Stimulated activated CD4-positive, alpha-beta T cell treated with anti-CD3 and anti-CD28 coated beads, Interleukin-12 subunit alpha, Interleukin-12 subunit beta, amount 100 ng/mL, for 24 hours (primary cell): ENCODE measurements around the gene FAM124B.
"Not testable (repeated sequence)": the region's sequence is repeated elsewhere in the genome, so short reads cannot be mapped to it uniquely, and the experiment has no call there.

Source experiments
- DNase-seq, 2 experiments: peaks; one replicate each; pipeline ENCODE4 v3.0.0-alpha.2; 2020; ENCODE audit warnings: low read depth in 2 of 2

Gene FAM124B

GRCh38 chr2:224382973-224383555, 18.8 kb downstream of the FAM124B start:
- DNase-seq: no peak

GRCh38 chr2:224382280-224382647, 19.6 kb downstream of the FAM124B start:
- not testable (repeated sequence) for DNase-seq

- no peak for DNase-seq
Measured at GRCh38 chr2:224381521-224382279, 20.2 kb downstream of the FAM124B start.

GRCh38 chr2:224379986-224380385, 21.9 kb downstream of the FAM124B start:
- DNase-seq: no peak

- no peak for DNase-seq
Measured at GRCh38 chr2:224379172-224379571, 22.7 kb downstream of the FAM124B start.

- DNase-seq: no peak
Measured at GRCh38 chr2:224378701-224379097, 23.2 kb downstream of the FAM124B start.

- no peak for DNase-seq
Measured at GRCh38 chr2:224377751-224378700, 23.9 kb downstream of the FAM124B start.

- DNase-seq: no peak
Measured at GRCh38 chr2:224372641-224373040, 29.3 kb downstream of the FAM124B start.

- DNase-seq: no peak
Measured at GRCh38 chr2:224369028-224369632, 32.8 kb downstream of the FAM124B start.

GRCh38 chr2:224366267-224366844, 35.6 kb downstream of the FAM124B start:
- no peak for DNase-seq

GRCh38 chr2:224365331-224365730, 36.6 kb downstream of the FAM124B start:
- DNase-seq: no peak

GRCh38 chr2:224363281-224363680, 38.6 kb downstream of the FAM124B start:
- DNase-seq: no peak

GRCh38 chr2:224362094-224362493, 39.8 kb downstream of the FAM124B start:
- no peak for DNase-seq

- no peak for DNase-seq
Measured at GRCh38 chr2:224360801-224361251, 41.1 kb downstream of the FAM124B start.

- no peak for DNase-seq
Measured at GRCh38 chr2:224359569-224359968, 42.3 kb downstream of the FAM124B start.

GRCh38 chr2:224357098-224357901, 44.6 kb downstream of the FAM124B start:
- DNase-seq: peak; percentile 7 to 36

GRCh38 chr2:224354632-224355211, 47.2 kb downstream of the FAM124B start:
- no peak for DNase-seq

GRCh38 chr2:224350703-224351102, 51.2 kb downstream of the FAM124B start:
- DNase-seq: no peak

- DNase-seq: no peak
Measured at GRCh38 chr2:224349396-224349795, 52.5 kb downstream of the FAM124B start.
